NCI-H526 treated with DMSO at 0.1 percent for 48 hours (cell line): ENCODE data around the gene RABGAP1L.
"Not testable (repeated sequence)": the region's sequence is repeated elsewhere in the genome, so short reads cannot be mapped to it uniquely, and the experiment has no call there.

Experiments
- DNase-seq: peaks from one replicate; lab custom pipeline; 2025; lab: John Stamatoyannopoulos, UW

The RABGAP1L gene

DNA sequence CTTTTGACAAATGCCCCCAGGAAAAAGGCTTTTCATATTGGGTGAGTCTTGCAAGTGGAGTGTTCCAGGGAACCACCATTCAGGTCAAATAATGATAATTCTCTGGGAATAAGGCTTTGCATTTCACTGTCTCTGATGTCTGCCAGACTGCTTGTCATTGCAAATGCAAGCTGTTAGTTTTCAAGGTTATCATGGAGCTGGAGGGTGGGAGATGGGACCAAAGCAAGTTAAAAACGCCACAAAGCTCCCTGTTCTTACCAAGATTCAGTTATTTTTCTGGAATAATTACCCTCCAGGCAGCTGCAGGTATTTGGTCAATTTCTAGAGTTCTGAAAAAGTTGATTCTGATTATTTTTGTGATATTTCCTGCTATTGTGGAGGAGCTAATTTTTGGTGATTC is 498.6 kb downstream of the RABGAP1L start:
- DNase-seq: no peak

DNA sequence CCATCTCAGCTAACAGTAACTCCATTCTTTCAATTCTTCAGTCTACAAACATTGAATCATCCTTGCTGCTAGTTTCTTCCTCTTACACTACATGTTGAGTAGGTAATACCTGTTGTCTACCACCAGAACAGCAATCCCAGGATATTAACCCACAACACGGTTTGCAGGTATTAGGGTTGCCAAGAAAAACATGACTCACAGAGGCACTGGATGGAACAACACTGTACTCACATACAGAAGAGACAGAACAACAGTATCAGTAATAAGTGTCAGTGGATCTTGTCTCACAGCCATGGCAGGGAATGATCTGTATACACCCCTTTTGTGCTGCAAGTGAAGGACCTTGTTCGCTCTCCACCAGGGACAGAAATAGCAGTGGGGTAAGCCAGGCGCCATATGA is 500.5 kb downstream of the RABGAP1L start:
- DNase-seq: no peak

DNA sequence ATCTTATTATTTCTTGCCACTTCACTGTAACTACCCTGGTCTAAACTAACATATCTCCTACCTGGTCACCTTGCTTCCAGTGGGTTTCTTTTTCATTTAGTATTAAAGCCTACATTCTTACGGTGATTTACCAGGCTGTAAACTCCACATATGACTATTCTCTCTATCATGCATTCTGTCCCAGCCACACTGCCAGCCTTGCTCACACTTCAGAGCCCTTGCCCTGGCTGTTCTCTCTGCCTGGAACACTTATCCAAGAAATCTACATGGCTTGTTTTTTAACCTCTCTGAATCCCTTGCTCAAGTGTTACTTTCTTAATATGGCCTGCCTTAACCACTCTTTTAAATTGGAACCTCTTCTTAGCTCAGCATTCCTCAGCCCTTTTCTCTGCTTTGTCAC is 501.2 kb downstream of the RABGAP1L start:
- DNase-seq: no peak

DNA sequence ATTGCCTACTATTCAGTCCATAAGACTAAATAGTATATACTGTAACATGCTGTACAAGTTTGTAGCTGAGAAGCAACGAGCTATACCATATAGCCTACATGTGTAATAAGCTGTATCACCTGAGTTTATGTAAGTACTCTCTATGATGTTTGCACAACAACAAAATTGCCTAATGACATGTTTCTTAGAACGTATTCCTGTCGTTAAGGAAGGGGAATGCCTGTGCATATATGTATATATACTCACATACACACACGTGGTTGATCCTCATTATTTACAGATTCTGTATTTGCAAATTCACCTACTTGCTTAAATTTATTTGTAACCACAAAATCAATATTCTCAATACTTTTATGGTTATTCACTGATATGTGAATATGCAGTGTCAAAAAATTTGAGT is 504.0 kb downstream of the RABGAP1L start:
- no peak for DNase-seq

DNA sequence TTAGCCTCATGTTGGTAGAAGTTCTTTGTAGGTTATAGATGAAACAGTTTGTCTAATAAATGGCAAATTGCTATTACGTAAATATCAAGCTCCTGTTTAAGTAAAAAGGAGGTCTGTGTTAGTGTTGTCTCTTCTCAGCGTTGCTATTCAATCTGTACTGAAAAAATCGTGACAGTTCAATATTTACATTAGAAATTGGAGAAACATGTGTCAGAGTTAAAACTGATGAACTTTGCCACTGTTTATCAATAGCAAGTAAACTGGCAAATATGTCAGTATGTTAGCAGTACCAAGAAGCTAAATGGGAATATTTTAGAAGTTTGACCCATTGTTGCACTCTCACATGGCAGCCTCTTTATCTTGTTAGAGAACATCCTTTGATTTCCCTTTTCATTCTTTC is 506.9 kb downstream of the RABGAP1L start:
- no peak for DNase-seq

DNA sequence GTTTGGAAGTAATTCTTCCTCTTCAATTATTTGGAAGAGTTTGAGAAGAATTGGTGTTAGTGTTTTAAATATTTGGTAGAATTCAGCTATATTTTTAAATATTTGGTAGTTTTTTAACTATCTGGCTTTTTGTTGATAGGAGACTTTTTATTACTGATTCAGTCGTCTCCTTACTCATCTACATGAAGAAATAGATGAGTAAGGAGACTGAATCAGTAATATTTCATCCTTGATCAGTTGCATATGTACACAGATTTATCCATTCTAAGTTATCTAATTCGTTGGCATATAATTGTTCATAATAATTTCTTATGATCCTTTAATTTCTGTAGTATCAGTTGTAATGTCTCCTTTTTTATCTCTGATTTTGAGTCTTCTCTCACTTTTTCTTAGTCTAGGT is 512.5 kb downstream of the RABGAP1L start:
- DNase-seq: no peak

DNA sequence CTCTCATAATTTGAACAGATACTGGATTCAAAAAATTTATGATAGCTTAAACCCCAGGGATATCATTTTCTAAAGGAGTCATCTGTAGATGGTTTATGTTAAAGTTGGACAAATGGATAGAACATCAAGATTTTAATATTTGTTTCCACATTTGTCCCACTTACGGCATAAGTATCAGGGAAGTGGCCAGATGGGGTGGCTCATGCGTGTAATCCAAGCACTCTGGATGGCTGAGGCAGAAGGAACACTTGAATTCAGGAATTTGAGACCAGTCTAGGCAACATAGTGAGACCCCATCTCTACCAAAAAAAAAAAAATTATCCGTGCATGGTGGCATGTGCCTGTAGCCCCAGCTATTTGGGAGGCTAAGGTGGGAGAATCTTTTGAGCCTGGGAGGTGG is 517.5 kb downstream of the RABGAP1L start:
- DNase-seq: no peak

DNA sequence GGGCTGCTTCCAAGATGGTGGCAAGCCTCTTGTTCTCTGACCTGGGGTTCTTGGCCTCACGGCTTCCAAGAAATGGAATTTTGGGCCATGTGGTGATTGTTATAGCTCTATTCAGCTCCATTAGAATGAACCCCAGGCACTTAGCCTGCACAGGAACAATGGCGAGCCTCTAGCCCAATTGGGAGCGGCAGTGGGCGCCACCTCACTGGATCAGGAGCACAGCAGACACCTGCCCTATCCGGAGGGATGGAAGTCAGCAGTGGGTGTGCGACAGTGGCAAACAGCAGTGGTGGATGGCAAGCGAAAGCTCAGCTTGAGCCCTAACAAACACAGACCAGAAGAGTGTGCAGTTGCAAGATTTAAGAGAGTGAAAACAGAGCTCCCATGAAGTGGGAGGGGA is 519.3 kb downstream of the RABGAP1L start:
- no peak for DNase-seq

DNA sequence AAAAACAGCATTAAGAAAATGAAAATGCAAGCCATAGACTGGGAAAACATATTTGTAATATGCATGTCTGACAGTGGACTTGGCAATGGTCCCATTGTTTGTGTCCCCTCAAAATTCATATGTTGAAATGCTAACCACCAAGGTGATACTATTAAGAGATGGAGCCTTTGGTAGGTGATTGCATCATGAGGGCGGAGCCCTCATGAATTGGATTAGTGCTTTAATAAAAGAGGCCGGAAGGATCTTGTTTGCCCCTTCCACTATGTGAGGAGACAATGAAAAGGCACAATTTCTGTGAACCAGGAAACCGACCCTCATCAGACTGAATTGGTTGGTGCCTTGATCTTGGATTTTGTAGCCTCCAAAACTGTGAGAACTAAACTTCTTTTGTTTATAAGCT is 520.8 kb downstream of the RABGAP1L start:
- DNase-seq: no peak

DNA sequence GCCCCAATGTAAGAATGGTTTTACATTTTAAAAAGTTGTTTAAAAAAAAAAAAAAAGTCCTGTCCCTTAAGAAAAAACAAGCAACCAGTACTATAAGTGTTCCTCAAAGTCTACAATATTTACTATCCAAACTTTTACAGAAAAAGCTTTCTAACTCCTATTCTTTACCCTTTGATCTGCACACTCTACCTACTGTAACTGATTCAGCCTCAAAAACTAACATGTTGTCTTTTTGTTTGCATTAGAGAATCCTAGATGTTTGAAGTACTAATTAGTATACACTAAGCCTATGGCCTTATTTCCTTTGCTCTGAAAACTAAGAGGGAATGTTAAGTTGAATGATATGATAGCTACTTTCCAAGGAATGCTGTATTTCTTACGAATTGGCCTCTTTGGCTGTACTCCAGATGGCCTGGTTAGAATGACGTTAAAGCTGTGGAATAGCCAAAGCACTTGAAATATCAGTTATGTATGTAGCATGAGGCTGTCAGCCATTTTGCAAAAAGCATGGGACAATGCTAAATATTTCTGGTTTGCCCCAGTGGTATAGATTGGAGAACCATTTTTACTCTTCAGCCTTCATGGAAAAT is 523.2 kb downstream of the RABGAP1L start:
- no peak for DNase-seq

DNA sequence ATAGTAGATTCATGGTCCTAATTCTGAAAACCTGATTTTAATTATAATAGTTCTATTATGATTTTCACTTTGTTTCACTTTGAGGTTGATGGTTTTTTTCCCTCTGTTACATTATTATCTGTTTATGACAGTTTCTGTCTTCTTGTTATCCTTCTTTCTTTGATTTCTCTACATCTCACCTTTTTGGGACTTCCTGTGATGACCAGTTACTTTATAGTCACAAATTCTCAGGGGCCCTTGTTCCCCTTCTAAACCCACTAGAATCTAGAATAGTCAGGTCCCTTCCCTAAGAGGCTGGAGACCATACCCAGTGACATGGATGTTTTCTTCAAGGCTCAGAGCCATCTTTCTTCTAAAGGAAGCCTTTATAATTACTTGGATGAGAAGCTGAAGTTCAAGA is 526.9 kb downstream of the RABGAP1L start:
- DNase-seq: no peak

DNA sequence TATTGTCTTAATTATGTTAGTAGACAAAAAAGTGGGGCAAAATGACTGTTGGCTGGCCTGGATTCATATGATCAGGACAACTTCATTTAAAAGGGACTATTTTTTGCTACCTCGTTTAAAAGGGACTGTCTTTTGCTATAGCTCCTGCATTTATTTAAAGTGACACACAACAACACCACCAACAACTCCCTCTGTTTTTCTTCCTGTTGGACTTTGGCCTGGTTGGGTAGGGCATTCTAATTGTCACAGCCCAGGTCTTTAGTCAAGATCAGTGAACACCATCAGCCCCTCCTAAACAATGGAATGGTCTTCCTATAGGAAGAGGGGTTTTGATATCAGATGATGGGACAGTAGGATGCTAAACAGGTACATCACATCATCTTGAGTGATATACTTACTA is 530.2 kb downstream of the RABGAP1L start:
- no peak for DNase-seq

DNA sequence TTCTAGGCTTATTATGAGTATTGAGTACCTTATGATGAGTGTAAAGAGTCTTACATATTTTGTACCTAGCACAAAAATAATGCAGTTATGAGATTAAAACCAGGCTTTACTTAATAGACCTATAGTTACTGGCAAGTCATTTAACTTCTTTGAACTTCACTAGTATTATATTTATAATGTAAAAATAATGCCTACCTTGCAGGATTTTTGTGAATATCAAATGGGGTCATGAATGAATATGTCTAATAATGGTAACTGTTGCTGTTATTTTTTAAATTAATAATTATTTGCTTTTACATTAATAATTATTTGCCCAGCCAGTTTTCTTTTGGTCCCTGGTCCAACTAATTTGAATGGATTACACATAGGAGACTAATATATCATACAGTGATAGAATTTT is 530.9 kb downstream of the RABGAP1L start:
- no peak for DNase-seq

DNA sequence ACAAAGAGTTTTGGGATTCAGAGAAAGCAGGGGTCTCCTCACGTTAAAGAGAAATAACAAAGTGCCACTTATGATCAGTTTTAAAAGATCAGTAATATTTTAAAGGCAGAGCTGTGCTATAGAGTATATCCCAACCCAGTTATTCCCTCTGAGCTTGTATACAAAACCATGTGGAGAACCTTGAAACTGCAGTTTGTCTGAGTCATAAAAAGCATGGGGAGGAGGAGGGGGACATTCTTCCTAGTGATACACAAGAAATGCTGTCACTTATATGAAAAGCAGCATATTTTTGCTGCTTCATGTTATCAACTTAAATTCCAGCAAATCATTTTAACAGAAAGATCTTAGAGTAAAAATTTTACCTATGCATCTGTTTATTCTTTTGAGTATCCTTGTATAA is 533.0 kb downstream of the RABGAP1L start:
- no peak for DNase-seq

DNA sequence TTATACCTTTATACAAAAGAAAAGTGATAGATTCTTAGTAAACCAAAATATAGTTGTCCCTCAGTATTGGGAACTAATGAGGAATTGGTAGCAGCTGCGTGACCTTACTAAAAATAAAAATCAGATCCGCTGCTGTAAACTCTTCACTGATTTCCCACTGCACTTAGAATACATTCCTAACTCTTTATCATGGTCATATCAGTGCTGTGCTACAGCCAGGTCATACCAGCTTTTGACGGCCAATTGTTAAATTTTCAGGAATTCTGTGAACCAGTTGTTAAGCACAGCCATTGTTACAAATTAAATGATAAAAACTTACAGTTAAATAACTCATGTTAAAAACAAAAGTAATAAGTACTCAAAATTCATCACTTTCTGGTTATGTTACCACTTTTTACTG is 533.8 kb downstream of the RABGAP1L start:
- no peak for DNase-seq

DNA sequence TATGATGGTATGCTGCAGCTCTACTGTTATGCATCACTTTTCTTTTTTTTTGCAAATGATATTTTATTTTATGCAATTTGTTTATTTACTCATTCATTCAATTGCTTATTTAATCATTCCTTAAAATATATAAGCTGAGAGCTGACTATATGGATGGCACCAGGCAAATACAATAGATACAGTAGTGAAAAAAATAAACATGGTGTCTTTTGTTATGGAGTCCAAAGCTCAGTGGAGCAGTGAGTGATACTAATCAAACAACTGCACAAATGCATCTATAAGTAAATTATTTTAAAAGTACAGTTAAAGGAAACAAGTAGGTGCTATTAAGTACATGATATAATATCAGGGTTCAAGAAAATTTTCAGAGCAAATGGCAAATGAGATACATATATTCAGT is 534.2 kb downstream of the RABGAP1L start:
- not testable (repeated sequence) for DNase-seq

DNA sequence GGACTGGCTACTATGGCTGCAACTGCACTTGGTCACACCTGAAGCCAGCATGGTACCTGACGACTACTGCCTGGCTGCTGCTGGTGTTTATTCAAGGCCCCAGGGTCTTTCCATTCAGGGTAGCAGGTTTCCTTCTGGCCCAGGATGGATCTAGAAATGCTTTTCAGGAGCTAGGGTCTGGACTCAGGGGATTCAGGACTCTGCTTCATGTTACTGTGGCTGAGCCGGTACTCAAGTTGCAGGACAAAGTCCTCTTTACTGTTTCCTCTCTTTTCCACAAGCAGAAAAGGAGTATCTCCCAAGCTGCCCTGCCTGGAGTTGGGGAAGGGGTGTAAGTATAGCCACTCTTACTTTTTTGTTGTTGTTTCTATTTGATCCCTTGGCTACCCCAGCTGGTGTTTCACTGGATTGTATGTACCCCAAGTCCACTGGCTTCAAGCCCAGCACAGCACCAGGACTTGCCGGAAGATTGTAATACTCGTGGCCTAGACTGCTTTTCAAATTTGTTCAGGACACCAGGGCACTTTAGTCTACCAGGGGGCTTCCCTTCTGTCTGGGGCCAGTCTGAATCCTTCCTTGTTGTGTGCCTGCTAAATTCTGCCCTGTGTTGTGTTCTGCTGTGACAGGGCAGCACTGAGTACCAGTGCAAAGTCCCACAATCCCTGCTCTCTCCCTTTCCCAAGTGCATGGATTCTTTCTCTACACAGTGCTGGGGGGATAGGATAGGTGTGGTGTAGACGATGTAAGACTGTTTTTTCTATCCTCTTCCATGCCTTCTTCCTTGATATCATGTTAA is 536.9 kb downstream of the RABGAP1L start:
- DNase-seq: no peak

DNA sequence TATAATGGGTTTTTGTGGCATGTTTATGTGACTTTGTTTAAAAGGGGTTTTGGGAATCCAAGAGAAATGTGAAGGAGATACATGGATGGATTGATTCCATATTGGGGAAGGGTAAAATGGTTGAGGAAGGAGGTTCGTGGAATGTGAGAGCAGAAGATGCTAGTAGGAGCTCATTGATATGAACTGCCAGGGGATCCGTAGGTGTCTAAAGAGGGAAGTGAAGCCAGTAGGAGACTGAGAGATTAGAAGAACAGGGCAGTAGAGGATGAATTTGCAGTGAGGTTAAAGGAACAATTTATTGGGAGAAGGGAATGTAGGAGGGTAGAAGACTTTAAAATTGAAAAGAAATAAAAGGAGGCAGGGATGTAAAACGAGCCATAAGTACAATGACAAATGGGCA is 541.0 kb downstream of the RABGAP1L start:
- DNase-seq: no peak

DNA sequence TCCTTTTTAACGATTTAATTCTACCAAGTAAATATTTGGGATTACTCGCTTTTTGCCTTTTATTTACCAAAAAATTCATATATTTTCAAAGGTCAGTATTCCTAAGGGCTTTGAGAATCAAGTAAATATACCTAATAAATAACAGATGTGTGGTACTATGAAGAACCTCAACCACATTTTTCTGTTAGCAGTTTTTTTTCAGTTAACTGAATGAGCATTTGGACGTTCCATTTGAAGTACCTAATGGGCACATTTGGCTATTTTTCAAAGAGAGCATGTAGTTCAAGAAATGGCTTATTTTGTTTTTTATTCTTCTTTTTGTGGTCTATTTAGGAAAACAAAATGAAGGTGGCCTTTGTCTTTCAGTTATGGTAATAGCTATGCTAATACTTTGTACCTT is 541.5 kb downstream of the RABGAP1L start:
- DNase-seq: no peak

DNA sequence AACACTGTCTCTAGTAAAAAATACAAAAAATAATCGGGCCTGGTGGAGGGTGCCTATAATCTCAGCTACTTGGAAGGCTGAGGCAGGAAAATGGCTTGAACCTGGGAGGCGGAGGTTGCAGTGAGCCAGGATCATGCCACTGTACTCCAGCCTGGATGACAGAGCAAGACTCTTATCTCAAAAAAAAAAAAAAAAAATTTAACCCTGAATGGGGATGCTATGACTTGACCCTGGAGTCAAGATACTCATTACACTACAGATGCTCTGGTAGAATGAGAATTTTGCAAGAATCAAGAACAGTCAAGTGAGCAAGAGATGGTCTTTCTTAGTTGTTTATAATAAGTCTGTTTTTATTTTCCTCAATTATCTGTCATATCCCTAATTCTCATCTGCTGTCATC is 542.2 kb downstream of the RABGAP1L start:
- DNase-seq: no peak

DNA sequence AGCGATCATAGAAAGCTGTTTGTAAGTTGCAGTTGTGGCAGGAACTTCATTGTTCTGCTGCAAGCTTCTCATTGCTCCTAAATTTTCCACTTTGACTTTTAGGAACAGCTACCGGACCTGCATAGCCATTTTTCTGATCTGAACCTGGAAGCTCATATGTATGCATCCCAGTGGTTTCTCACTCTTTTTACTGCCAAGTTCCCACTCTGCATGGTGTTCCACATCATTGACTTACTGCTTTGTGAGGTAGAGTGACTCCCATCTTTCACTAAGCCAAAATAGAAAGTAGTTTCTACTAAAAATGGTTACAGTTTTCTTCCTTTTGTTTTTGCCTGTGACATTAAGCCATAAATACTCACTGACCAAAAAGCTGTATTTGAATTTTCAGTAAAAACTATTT is 542.7 kb downstream of the RABGAP1L start:
- peak; percentile 69 for DNase-seq

DNA sequence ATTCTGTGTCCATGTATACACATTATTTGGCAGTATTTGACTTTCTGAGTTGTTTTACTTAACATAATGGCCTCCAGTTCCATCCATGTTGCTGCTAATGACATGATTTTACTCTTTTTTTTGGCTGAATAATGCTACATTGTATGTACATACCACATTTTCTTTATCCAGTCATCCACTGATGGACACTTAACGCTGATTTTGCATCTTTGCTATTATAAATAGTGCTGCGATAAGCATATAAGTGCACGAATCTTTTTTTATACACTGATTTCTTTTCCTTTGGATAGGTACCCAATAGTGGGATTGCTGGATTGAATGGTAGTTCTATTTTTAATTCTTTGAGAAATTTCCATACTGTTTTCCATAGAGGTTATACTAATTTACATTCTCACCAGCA is 544.0 kb downstream of the RABGAP1L start:
- DNase-seq: peak; percentile 88

DNA sequence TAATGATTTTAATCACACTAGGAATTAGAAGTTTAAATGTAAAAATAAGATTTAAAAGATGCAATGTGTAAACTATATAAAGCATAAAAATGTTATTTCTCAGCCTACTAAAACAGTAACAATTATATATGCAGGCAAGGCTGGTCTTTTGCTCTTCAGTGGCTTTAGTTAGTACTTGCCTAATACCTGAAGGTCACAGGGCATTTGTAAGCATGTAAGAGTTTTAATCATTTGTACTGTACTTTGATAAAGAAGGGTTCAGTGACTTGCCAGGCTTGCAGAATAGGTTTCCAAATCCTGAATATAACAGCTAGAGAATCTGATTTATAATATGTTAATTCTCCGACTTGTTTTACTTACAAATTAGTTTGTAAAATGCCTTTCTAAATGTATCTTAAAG is 545.0 kb downstream of the RABGAP1L start:
- DNase-seq: no peak
